ENCODE measurements around the gene IL10RB.

GRCh38 chr21:33251119-33251518 is 15.0 kb upstream of the IL10RB start:
- TF ChIP-seq CTCF (IDR thresholded peaks at IDR 0.05; ENCODE audit: insufficient read depth, low read length) (no peak), POLR2AphosphoS5 (IDR thresholded peaks at IDR 0.05; ENCODE audit: low read depth) (no peak), GABPA (IDR thresholded peaks at IDR 0.05; ENCODE audit: low read depth) (no peak), REST (IDR thresholded peaks at IDR 0.05; ENCODE audit: insufficient replicate concordance, low read depth) (no peak)

Data from HL-60 (cell line).